Activated CD8-positive, alpha-beta memory T cell treated with anti-CD3 and anti-CD28 coated beads, Interleukin-2, amount 50 U/mL, for 48 hours (primary cell): ENCODE data around the gene MRPS2.
"Not testable (repeated sequence)": the region's sequence is repeated elsewhere in the genome, so short reads cannot be mapped to it uniquely, and the experiment has no call there.

Experiments used
- DNase-seq: peaks from one replicate; pipeline ENCODE4 v3.0.0-alpha.2; 2020

Gene MRPS2

GRCh38 chr9:135534826-135535225, 34.3 kb downstream of the MRPS2 start:
- DNase-seq: peak; percentile 28

- not testable (repeated sequence) for DNase-seq
These were observed 35.1 kb downstream of the MRPS2 start for GRCh38 chr9:135535631-135536030.

- peak; percentile 32 for DNase-seq
These were observed 35.7 kb downstream of the MRPS2 start for GRCh38 chr9:135536216-135536615.

GRCh38 chr9:135543262-135543894, 42.9 kb downstream of the MRPS2 start:
- DNase-seq: not testable (repeated sequence)

- DNase-seq: no peak
These were observed 44.6 kb downstream of the MRPS2 start for GRCh38 chr9:135544981-135545635.

- DNase-seq: not testable (repeated sequence)
These were observed 45.2 kb downstream of the MRPS2 start, which contains the start of gene OBP2A for GRCh38 chr9:135545646-135546176. OBP2A (plus strand) TSS chr9:135546126; CDS start chr9:135546181, 55 bp downstream.

- DNase-seq: peak; percentile 26
These were observed 46.5 kb downstream of the MRPS2 start for GRCh38 chr9:135546792-135547617.

- DNase-seq: peak; percentile 13
These were observed 47.6 kb downstream of the MRPS2 start for GRCh38 chr9:135547756-135548736.

GRCh38 chr9:135549478-135550343, 49.2 kb downstream of the MRPS2 start:
- DNase-seq: not testable (repeated sequence)

GRCh38 chr9:135550344-135550918, 49.9 kb downstream of the MRPS2 start:
- DNase-seq: no peak

GRCh38 chr9:135551031-135551430, 50.5 kb downstream of the MRPS2 start:
- DNase-seq: no peak

- DNase-seq: no peak
These were observed 51.0 kb downstream of the MRPS2 start for GRCh38 chr9:135551456-135551855.

- no peak for DNase-seq
These were observed 51.7 kb downstream of the MRPS2 start for GRCh38 chr9:135552021-135552697.

GRCh38 chr9:135552698-135553171, 52.3 kb downstream of the MRPS2 start:
- DNase-seq: no peak
